HG03097 (cell line): Measurements from ENCODE around the gene VSIG8.

Experiments
- ATAC-seq: cut with Tn5 transposase; IDR thresholded peaks from one replicate; pipeline ENCODE4 v1.9.1; 2021; ENCODE audit not compliant: unreplicated experiment, low FRiP score

VSIG8 gene

DNA sequence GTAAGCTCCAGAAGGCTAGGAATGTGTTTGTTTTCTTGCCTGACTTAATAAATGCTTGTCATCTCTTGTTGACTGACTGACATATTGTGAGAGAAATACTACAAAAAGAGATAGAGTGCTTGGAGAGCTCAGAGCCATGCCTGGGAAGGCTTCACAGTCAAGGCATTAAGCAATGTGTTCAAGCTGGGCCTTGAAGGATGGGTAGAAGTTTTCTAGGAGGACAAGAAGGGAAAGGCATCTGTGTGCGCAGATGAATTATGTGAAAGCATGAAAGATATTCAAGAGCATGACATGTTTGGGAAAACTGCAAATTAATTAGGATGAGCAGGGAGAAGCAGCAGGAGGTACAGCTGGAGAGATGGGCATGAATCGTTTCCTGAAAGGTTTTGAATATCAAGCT is 30.1 kb downstream of the VSIG8 start:
- ATAC-seq, result no peak

DNA sequence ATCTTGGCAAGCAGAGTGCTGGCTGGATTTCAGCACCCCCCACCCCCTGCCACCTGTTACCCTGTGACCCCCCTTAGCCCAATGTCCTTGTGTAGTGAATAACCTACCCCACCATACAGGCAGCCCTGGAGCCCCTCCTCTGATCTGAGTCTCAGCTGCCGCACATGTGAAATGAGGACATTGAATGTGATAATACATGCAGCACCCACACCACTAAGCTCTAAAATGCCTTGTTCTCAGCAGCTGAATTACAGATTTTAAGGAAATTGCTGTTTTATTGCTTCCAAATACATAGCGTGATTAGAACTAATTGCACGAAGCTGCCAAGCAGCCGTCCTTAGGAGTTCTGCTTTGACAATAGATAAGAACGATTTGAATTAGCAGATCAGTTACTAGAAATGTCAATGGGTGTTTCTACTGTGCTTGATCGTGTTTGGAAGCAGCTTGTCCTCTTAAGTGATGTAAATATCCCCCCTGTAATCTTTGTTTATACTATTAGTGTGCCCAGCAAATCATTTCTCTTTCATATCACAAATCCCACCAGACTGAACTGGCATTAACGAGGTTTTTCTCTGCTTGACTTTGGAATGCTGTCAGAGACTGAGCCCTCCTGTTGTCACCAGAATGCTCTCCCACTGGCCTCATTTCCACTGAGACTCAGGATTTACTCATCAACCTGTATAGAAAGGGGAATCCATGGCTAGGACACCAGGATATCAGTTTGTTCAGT is 30.9 kb downstream of the VSIG8 start:
- ATAC-seq, result no peak

DNA sequence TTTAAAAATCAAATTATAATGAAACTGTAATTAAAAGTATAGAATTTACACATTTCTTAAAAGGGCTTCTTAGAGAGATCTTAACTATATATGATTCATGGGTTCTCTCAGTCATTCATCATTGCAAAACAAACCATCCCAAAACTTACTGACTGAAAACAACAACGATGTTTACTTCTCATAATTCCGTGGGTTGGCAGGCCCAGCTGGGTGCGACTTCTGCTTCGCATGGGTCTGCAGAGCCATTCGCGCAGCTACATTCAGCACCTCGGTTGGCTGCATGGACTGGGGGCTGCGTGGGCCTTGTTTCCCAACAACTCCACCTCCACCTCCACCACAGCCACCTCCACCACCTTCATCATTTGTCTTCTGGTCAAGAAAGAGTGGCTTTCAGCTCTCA is 31.7 kb downstream of the VSIG8 start:
- no peak for ATAC-seq

DNA sequence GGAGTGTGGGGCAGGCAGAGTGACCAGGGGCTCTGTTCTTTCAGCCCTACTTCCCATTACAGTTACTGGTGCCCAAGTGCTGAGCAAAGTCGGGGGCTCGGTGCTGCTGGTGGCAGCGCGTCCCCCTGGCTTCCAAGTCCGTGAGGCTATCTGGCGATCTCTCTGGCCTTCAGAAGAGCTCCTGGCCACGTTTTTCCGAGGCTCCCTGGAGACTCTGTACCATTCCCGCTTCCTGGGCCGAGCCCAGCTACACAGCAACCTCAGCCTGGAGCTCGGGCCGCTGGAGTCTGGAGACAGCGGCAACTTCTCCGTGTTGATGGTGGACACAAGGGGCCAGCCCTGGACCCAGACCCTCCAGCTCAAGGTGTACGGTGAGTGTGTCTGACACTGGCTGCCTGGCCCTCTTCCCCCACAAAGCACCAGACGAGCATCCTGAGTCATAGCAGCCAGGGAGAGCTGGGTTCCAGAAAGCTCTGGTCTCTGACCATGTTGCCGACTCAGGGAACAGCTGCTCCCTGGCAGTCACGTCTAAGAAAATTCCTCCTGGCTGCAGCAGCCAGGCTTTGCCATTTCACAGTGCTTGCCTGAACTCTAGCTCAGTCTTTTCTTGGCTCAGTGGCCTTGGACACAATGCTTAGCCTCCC is 32.5 kb downstream of the VSIG8 start:
- ATAC-seq, result no peak

DNA sequence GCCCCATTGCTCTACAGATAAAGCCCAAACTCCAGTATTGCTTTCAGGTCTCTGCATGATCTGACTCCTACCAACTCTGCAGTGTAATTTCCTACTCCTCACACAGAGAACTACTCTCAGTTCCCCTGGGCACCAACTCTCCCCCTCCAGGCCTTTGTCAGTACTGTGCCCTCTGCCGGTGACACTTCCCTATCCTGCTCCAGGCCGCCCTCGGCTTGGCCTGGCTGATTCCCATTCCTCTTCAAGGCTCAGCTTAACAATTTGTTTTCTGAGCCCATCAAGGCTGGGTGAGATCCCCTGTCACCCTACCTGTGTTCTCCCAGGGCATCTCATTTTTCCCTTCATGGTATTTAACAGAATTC is 33.2 kb downstream of the VSIG8 start:
- ATAC-seq, result peak; percentile 71

DNA sequence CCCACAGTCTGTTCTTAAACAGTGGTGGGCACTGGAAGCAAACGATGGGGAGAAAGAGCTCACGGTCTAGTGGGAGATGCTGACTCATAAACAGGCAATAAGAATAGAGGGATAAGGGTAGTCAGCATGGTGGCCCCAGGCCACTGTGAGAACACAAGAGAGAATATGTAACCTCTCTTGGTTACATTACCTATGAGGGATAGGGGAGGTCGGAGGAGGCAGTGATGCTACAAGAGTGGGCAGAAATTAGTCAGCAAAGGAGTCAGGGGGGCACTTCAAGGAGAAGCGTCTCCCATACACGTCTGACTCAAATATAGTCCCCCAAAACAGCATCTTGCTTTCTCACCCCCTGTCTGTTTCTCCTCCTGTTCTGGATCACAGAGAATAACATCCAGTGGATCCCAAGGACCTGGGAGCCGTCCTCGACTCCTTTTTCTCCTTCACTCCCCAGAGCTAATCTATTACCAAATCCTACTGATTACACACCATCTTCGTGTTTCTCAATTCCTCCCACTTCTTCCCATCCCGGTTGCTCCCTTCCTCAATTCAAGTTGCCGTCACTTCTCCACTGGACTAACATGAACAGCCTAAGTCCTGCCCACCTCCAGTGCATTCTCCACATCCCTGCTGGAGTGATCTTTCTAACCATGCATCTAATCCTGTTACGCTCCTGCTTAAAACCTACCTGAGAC is 33.7 kb downstream of the VSIG8 start:
- ATAC-seq, result no peak

DNA sequence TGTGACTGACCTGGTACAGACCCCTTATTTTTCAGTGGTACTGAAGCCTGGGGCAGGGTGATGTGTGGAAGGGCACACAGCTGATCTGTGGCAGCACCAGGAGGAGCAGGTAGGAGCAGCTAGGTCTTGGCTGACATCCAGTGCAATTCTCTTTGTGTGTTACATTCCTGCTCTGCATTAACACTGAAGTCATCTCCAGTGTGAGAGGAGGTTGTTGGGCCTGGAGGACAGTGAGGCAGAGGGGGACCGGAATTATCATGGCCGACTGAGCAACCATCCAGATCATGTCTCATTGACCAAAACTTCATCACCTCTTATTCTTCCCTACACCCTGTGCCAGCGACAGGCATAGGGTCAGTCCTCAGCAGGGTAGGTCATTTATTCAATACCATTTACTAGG is 34.3 kb downstream of the VSIG8 start:
- no peak for ATAC-seq

DNA sequence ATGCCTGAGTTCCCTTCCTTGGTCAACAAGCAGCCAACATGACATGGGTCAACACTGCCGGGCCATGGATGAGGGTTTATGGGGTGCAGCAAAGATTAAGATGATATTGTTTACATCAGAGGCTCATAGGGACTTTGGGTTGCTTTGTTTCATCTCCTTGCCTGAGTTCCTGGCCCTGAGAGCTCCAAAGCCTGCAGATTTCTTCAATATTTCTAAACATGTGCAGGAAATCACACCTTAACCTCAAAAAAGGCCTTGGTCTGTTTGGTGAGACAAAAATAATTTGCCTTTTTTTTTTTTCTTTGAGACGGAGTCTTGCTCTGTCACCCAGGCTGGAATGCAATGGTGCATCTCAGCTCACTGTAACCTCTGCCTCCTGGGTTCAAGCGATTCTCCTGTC is 34.9 kb downstream of the VSIG8 start:
- ATAC-seq, result no peak

DNA sequence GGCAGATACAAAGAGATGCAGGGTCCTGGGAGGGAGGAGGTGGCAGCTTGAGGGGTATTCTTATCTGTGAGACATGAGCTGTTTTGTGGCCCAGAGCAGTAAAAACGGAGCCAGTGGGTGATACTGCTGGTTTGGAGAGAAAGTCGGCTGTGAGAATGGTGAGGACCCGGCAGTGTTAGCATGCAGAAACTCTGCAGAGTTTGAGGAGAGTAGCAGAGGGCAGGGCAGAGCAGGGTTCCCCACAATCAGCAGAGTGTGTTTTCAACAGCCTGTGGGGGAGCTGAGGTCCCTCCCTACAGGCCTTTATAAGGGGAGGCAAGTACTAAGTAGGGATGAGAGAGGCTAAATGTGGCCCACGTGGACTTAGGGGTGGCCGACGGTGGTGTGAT is 35.4 kb downstream of the VSIG8 start:
- ATAC-seq, result no peak

DNA sequence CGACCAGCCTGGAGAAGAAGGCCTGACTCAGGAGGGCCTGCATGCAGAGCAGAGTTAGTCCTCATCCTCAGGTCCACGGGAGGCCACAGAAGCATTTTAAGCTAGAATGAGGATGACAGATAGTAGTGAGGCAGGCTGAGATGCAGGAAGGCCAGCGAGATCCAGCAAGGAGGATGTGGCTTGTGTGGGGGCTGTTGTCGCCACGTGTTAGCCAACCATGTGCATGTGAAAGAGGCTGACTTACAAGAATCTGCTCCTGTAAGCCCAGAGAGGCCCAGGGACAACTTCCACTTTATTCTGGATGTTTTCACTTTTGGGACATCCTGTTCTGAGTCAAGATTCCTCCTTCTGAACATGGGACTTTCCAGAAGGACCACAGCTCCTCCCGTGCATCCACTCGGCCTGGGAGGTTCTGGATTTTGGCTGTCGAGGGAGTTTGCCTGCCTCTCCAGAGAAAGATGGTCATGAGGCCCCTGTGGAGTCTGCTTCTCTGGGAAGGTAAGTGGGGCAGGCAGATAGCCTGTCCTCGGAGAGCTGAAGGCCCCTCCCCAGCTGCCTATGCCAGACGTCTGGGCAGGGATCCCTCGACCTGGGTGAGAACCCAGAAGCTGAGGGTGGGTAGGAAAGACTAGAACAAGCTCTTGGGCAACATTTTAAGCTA is 35.9 kb downstream of the VSIG8 start, which contains the start of gene SLAMF8:
SLAMF8 (plus strand) TSS at position 433 of the 661 bp plus-strand sequence; CDS start at position 459, 26 bp downstream.
- no peak for ATAC-seq

DNA sequence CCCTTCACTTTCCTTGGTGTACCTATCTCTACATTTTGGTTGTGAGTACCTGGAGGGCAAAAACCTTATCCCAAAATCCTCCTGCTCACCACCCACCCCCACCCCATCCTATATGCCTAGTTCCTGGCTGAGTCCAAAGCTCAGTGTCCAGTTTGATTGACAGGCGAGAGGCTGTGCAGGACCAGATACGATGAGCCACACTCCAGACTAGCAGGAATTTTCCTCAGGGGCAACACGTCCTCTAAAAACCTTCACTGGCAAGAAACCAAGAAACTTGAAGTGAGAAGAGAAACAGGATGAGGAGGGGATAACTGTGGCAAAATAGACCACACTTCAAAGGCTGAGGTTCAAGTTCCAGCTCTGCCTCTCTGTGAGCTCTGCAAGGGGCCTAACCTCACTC is 36.9 kb downstream of the VSIG8 start:
- no peak for ATAC-seq

DNA sequence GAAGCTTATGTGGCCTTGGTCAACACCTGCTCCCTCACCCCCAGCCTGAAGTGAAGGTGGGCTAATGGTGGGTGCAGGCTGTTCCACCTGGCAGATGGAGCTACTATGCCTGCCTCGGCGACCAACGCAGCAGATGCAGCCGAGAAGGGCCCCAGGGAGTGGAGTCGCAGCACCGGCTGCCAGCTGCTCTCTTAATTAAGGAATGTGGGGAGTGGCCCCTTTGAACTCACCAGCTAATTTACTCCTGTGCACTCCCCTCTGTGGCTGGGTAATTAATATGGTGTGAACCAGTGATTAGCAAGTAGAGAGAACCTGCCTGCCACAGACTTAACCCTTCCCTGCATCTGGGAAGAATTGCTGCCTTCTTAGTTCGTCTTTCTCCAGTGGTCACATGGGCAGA is 39.1 kb downstream of the VSIG8 start:
- no peak for ATAC-seq

DNA sequence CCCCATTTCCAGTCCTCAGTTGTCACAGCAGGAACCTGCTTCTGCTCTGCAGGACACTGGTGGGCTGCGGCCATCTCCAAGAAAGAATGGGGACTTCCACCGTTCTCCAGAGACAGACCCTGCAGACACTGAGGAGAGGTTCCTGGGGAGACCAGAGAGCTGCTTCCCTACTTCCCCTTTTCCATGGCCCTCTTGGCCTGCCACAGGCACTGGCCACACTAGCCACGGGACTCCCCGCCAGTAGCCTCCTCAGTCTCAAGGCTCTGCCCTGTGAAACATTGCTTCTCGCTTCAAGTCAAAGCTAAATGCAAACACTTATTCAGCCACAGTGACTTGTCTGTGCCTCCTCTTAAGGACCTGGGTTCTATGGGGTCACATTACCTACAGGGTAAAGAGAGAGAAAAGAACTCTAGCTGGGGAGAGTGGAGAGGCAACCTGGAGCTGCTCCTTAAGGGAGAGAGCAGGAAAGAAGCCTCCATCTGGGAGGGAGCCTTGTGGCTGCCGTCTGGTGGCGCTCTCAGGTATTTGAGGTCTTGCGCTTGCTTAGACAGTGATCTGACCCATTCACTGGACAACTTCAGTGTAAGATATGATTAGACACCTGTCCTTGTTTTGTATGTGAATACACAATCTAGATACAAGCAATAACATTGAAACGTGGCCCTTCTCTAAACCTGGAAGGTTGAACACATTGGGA is 41.1 kb downstream of the VSIG8 start:
- no peak for ATAC-seq

DNA sequence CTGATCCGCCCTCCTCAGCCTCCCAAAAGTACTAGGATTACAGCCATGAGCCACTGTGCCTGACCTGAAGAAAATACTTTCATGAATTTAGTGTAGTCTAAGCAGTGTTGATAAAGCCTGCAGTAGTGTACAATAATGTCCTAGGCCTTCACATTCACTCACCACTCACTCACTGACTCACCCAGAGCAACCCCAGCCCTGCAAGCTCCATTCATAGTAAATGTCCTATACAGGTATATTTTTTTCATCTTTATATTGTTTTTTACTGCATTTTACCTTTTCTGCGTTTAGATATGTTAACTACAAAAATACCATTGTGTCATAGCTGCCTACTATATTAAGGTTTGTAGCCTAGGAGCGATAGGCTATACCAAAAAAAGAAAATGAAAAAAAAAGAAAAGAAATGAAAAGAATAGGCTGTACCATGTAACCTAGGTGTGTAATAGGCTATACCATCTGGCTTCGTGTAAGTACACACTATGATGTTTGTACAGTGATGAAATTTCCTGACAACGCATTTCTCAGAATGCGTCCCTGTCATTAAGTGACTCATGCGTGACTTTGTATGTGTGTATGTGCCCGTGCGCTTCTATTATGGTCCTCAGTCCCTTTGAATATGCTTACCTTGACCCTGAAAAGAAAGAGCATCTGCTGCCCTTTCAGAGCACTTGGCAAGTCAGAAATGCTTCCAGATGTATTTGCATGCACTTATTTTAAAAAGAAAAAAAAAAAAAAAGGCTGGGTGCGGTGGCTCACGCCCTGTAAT is 45.0 kb downstream of the VSIG8 start:
- no peak for ATAC-seq

DNA sequence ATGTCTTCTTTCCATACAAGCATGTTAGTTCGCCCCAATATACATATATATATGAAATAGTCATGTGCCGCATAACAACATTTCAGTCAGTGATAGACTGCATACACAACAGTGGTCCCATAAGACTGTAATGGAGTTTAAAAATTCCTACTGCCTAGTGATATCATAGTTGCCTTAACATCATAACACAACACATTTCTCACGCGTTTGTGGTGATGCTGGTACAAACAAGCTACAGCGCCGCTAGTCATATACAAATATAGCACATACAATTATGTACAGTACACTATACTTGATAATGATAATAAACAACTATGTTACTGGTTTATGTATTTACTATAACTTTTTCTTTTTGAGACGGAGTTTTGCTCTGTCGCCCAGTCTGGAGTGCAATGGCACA is 46.5 kb downstream of the VSIG8 start:
- ATAC-seq, result no peak

DNA sequence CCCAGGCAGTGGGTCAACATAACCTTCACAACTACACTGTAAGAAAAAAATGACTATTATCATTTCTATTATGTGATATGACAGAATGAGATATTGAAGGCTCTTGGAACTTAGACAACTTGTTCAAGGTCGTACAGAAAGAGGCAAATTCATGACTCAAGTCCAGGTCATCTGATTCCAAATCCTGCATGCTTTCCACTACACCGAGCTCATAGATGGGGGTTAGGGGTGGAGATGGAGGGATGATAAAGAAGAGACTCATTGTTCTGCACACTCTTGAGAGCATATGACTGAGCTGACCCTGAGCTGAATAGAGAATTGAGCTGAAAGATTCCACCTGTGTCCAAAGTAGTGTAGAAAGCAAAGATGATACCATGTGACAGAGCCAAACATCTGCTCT is 57.5 kb downstream of the VSIG8 start:
- no peak for ATAC-seq
